ENCODE data around the gene ITPR1.

ITPR1 gene

DNA sequence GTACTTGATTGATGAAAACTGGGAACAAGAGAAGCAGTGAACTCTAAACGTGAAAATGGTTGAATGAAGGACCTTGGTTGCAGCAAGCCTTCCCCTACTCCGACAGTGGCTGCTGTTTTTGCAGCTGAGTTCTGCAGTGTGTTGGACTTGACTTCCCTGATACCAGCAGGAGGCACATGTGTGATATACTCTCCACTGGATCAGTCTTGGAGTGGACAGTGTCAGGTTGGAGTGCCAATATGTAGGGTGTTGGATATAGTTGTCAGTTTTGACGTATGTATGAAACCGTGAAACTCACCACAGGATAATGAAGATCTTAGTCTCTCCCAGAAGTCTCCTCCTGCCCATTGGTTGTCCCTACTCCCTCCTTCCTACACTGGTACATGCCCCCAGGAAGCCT, 106.5 kb downstream of the ITPR1 start:
- no peaks in the 10 kb centered on the region for H3K27me3 Mint-ChIP-seq
- no peak overlapping the region for H3K27ac Mint-ChIP-seq
- H3K4me3 Mint-ChIP-seq = no peak overlapping the region
- H3K4me1 Mint-ChIP-seq = peaks cover 45% of the 10 kb centered on the region
- DNase-seq = no peak
- peaks cover 8 to 10% of the 10 kb centered on the region in 2 donors for H3K9me3 Mint-ChIP-seq
- no peak for ATAC-seq

GRCh38 chr3:4600493-4600892, 107.3 kb downstream of the ITPR1 start:
- peaks cover 8 to 10% of the 10 kb centered on the region in 2 donors for H3K9me3 Mint-ChIP-seq
- ATAC-seq (no peak), DNase-seq (no peak)
- H3K4me1 Mint-ChIP-seq = peaks cover 37% of the 10 kb centered on the region
- no peak overlapping the region for H3K27ac Mint-ChIP-seq
- no peak overlapping the region for H3K4me3 Mint-ChIP-seq
- H3K27me3 Mint-ChIP-seq = no peaks in the 10 kb centered on the region

GRCh38 chr3:4601892-4602291, 108.7 kb downstream of the ITPR1 start:
- H3K4me3 Mint-ChIP-seq = no peak overlapping the region
- DNase-seq (no peak), ATAC-seq (peak; percentile 40)
- no peak overlapping the region for H3K27ac Mint-ChIP-seq
- no peaks in the 10 kb centered on the region for H3K27me3 Mint-ChIP-seq
- H3K9me3 Mint-ChIP-seq = peaks cover 8 to 10% of the 10 kb centered on the region in 2 donors
- H3K4me1 Mint-ChIP-seq = peaks cover 31% of the 10 kb centered on the region

DNA sequence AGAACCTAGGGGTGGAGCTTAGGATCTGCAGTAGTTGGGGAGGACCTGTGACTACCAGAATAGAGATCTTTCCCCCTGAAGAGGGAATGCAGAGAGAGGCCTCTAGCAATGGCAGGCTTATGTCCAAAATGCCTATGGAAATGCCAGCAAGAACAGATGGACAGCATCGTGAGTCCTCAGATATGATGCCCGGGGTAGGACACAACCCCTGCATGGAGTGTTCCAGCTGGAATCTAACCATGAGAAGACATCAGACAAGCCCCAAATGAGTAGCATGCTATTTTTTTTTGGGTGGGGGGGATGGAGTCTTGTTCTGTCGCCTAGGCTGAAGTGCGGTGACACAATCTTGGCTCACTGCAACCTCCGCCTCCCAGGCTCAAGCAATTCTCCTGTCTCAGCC, 111.5 kb downstream of the ITPR1 start:
- H3K4me3 Mint-ChIP-seq = no peak overlapping the region
- no peak for DNase-seq
- ATAC-seq = no peak
- peaks cover 8 to 10% of the 10 kb centered on the region in 2 donors for H3K9me3 Mint-ChIP-seq
- H3K27me3 Mint-ChIP-seq = no peaks in the 10 kb centered on the region
- peaks cover 23% of the 10 kb centered on the region for H3K4me1 Mint-ChIP-seq
- H3K27ac Mint-ChIP-seq = no peak overlapping the region

DNA sequence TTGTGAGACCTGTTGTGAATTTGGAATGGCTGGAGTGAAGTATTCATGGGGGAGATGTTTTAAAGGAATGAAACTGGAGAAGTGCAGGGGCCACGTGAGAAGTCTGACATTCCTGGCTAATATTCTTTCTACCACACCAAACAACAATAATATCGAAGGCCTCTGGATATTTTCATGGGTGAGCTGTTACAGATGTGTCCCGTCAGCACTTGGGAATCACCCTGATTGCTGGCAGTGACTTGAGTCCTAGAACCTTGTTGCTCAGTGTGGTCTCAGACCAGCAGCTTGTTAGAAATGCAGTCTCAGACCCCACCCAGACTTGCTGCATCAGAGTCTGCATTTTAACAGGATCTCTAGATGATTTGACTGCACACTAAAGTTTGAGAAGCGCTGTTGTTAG, 113.8 kb downstream of the ITPR1 start:
- ATAC-seq (no peak), DNase-seq (no peak)
- peaks cover 17% of the 10 kb centered on the region for H3K4me1 Mint-ChIP-seq
- H3K4me3 Mint-ChIP-seq = no peak overlapping the region
- H3K9me3 Mint-ChIP-seq = no peaks in the 10 kb centered on the region
- no peaks in the 10 kb centered on the region for H3K27me3 Mint-ChIP-seq
- H3K27ac Mint-ChIP-seq = no peak overlapping the region

DNA sequence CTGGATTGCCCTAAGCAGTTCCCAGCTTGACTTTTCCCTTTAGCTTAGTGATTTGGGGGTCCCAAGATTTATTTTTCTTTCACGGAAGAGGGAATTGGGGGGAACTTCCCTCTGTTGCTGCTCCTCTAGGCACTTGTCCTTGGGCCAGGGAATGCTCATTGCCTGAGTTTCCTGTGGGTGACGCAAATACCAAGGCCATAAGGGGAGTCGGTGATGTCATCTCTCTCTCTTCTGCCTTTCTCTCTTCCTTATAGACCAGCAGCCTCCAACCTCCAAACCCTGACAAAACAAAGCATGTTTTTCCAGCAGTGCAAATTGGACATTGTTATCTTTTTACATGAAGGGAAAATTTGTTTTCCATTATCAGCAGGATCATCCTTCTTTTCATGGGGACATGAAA, 120.2 kb downstream of the ITPR1 start:
- no peak overlapping the region for H3K27ac Mint-ChIP-seq
- no peak overlapping the region for H3K4me3 Mint-ChIP-seq
- no peak for ATAC-seq
- H3K4me1 Mint-ChIP-seq = no peaks in the 10 kb centered on the region
- H3K9me3 Mint-ChIP-seq = peaks cover 0 to 8% of the 10 kb centered on the region in 2 donors
- DNase-seq = no peak
- no peaks in the 10 kb centered on the region for H3K27me3 Mint-ChIP-seq

DNA sequence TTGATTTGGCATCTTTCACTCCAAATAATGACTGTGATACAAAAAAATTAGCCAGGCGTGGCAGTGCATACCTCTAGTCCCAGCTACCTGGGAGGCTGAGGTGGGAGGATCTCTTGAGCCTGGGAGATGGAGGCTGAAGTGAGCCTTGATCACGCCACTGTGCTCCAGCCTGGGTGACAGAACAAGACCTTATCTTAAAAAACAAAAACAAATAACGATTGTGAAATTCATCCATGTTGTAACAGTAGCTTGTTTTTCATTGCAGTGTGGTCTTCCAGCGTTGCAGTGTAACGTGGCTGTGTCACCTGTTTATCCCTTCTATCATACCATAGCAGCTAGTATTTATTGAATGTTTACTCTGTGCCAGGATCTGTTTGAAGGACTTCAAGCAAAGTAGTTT, 120.9 kb downstream of the ITPR1 start:
- Mint-ChIP-seq H3K4me1 (peaks cover 1% of the 10 kb centered on the region), H3K27me3 (no peaks in the 10 kb centered on the region), H3K4me3 (no peak overlapping the region), H3K9me3 (peaks cover 0 to 8% of the 10 kb centered on the region in 2 donors), H3K27ac (no peak overlapping the region)
- DNase-seq (no peak), ATAC-seq (no peak)

DNA sequence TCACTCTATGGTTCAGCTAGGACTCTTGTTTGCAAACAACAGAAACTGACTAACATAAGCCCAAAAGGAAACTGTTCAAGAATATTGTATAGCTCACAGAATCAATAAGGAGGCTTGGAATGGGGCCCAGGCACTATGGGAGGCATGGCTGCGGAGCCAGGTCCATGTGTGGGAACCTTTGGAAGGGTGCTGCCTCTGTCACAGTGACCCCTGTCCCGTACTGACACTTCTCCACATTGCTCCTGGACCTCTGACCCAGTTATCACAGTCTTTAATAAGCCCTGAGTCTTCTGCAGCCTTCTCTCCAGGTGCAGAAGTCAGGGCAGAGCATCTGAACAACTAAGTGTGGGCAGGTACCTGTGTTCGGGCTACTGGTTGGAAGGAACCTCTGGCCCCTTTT, 121.8 kb downstream of the ITPR1 start:
- peaks cover 0 to 8% of the 10 kb centered on the region in 2 donors for H3K9me3 Mint-ChIP-seq
- ATAC-seq (no peak), DNase-seq (no peak)
- H3K4me3 Mint-ChIP-seq = no peak overlapping the region
- H3K27me3 Mint-ChIP-seq = no peaks in the 10 kb centered on the region
- peaks cover 10% of the 10 kb centered on the region for H3K4me1 Mint-ChIP-seq
- H3K27ac Mint-ChIP-seq = no peak overlapping the region

GRCh38 chr3:4615750-4616149, 122.6 kb downstream of the ITPR1 start:
- no peaks in the 10 kb centered on the region for H3K27me3 Mint-ChIP-seq
- H3K27ac Mint-ChIP-seq = no peak overlapping the region
- peaks cover 18% of the 10 kb centered on the region for H3K4me1 Mint-ChIP-seq
- H3K9me3 Mint-ChIP-seq = peaks cover 5 to 9% of the 10 kb centered on the region in 2 donors
- ATAC-seq (no peak), DNase-seq (no peak)
- no peak overlapping the region for H3K4me3 Mint-ChIP-seq

DNA sequence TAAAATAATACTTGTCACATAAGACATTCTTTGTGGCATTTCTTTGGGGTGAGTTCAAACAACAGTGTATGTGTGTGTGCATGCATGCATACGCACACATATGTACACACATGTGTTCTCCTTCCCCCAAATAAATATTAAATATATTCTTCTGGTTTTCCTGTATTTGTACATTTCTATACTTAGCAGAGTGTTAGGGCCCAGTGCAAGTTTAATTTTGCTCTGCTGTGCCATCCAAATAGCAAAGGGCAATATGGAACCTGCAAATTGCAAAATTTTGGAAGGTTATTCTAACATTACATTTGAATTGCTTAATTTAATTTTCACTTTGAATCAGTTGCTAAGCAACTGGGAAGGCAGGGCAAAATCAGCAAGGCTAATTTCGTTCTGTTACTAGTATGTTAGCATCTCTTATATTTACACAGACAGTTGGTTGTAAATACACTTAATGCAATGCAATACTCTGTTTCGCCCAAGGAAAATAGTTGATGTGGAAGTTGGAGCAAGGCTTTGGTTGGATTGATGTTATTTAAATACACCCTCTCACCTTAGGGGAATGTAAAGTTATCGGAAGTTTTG, 130.4 kb downstream of the ITPR1 start:
- Mint-ChIP-seq H3K4me3 (no peak overlapping the region), H3K27me3 (no peaks in the 10 kb centered on the region), H3K4me1 (peaks cover 19% of the 10 kb centered on the region), H3K27ac (no peak overlapping the region), H3K9me3 (peaks cover 5 to 19% of the 10 kb centered on the region in 2 donors)
- ATAC-seq (no peak), DNase-seq (no peak)

DNA sequence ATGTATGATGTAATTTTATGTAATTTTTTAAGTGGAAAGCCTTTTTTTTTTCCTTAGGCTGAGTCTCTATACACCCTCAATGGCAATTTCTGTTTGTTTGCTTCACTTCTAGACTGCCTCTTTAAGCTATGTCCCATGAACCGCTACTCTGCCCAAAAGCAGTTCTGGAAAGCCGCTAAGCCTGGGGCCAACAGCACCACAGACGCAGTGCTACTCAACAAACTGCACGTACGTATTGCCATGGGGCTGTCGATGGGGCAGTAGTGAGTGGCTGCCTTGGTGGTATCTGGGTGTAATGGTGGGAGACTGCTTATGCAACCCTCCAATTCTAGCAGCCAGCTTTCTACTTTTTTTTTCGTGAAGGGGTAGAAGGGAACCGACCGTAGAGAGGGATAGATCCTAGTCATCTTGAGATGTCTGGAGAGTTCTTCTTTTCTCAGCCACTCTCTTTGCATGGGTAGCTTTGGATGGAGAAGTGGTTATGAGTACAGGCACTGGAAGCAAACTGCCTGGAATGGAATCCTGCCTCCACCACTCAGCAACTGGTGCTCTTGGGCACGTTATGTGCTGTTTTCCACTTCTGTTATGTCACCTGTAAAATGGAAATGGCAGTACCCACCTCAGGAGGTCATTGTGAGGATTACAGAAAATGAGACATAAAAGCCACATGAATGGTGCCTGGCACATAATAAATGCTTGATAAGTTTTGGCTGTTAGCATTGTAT, 134.7 kb downstream of the ITPR1 start:
- Mint-ChIP-seq H3K27ac (peak overlapping the region; percentile 34 to 40), H3K4me1 (peaks cover under 1% of the 10 kb centered on the region), H3K4me3 (no peak overlapping the region), H3K27me3 (no peaks in the 10 kb centered on the region), H3K9me3 (no peaks in the 10 kb centered on the region)
- ATAC-seq = no peak
- no peak for DNase-seq

GRCh38 chr3:4629095-4630007, 136.2 kb downstream of the ITPR1 start:
- Mint-ChIP-seq H3K4me1 (peaks cover 9% of the 10 kb centered on the region), H3K27me3 (no peaks in the 10 kb centered on the region), H3K4me3 (no peak overlapping the region), H3K9me3 (no peaks in the 10 kb centered on the region), H3K27ac (peak overlapping the region in 1 of 2 donors; percentile 35)
- ATAC-seq = no peak
- no peak for DNase-seq

GRCh38 chr3:4633078-4634004, 140.2 kb downstream of the ITPR1 start:
- peak; percentile 57 for ATAC-seq
- Mint-ChIP-seq H3K27me3 (no peaks in the 10 kb centered on the region), H3K9me3 (no peaks in the 10 kb centered on the region), H3K27ac (peak overlapping the region; percentile 9 to 59), H3K4me1 (peaks cover 9% of the 10 kb centered on the region), H3K4me3 (no peak overlapping the region)
- peak in 1 of 2 donors; percentile 7 for DNase-seq

DNA sequence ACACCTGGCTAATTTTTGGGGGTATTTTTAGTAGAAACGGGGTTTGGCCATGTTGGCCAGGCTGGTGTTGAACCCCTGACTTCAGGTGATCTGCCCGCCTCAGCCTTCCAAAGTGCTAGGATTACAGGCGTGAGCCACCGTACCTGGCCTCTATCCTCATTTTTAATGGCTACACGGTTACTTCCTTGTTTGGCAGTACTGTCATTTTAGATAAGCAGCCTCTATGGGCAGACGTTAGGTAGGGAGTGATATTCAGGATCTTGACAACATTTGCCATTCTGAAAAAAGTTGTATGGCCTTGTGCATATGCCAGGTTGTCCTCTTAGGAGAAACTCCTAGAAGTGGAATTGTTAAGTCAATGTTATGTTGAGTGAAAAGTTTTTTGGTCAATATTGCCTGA, 141.7 kb downstream of the ITPR1 start:
- Mint-ChIP-seq H3K27ac (no peak overlapping the region), H3K4me1 (peaks cover 9% of the 10 kb centered on the region), H3K4me3 (no peak overlapping the region), H3K27me3 (no peaks in the 10 kb centered on the region), H3K9me3 (no peaks in the 10 kb centered on the region)
- DNase-seq = no peak
- ATAC-seq = no peak

DNA sequence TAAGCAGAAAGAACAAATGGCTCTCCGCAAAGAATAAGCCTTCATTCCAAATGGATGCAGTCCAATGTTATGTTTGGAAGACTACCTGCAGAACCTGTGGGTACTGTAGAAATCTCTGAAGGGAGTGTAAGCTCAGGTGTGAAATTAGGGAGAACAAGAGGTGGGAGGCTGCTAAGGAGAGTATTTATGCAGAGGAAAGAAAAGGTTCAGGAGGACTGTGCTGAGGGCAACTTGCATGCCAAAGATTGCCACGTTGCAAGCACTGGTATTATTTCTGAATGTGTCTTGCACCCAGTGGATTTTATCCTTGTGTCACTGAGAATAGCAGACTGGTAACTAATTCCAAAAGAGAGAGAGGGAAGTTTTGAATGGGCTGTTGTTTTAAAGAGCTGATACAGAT, 144.1 kb downstream of the ITPR1 start:
- ATAC-seq = no peak
- Mint-ChIP-seq H3K27me3 (no peaks in the 10 kb centered on the region), H3K9me3 (no peaks in the 10 kb centered on the region), H3K27ac (no peak overlapping the region), H3K4me1 (peaks cover 9% of the 10 kb centered on the region), H3K4me3 (no peak overlapping the region)
- no peak for DNase-seq

Measured in stimulated activated naive CD8-positive, alpha-beta T cell treated with anti-CD3 and anti-CD28 coated beads, Interleukin-15, amount 100 ng/mL, for 72 hours (primary cell).